IPS-11a (cell line): ENCODE data around the gene DHX35.
A peak's percentile ranks its signal among the peaks of the same experiment; 100 is the strongest.
"Not testable (repeated sequence)": the region's sequence is repeated elsewhere in the genome, so short reads cannot be mapped to it uniquely, and the experiment has no call there.

ENCODE experiments used
- H3K4me3 ChIP-seq: one replicate; pipeline ENCODE4 v1.5.1; 2013; ENCODE audit warnings: low read depth, low read length, control low read depth

The DHX35 gene

DNA sequence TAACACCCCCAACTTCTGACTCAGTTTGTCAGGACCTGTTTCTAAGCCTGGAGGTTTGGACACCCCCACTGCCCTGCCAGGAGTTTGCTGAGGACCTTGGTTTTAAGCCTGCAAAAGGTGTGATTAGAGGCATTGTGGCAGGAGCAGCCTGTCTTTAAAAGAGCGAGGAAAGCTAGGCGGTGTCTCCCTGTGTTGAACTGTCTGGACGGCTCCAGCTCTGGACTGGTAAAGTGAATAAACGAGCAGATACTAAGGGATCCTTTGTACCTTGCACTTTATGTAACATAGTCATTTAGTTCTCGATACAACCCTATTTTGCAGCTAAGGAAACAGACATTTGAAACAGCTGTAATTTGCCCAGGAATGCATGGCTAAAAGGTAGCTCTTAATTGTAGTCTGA is 21.5 kb upstream of the DHX35 start:
- no peak overlapping the region for H3K4me3 ChIP-seq

DNA sequence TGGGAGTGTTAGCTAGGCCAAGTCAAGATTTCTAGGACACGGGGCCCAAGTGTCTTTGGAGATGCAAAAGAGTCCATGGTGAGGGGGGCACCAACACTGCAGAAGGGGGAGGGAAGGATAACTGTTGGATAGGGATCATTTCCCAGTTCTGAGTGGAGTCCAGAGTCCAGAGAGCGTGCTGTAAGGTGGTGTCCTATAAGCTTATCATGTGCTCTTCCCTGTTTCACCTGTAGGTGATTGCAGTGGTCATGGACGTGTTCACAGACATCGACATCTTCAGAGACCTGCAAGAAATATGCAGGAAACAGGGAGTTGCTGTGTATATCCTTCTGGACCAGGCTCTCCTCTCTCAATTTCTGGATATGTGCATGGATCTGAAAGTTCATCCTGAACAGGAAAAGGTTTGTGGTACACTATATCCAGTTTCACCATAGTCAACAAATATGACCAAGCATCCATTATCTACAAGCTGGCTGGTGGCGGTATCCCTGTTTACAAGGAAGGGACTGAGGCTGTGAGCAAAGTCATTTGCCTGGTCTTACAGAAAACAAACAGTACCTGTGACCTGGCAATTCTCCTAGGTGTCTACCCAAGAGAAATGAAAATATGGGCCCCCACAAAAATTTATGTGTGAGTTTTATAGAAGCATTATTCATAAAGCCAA is 20.3 kb upstream of the DHX35 start:
- no peak overlapping the region for H3K4me3 ChIP-seq

DNA sequence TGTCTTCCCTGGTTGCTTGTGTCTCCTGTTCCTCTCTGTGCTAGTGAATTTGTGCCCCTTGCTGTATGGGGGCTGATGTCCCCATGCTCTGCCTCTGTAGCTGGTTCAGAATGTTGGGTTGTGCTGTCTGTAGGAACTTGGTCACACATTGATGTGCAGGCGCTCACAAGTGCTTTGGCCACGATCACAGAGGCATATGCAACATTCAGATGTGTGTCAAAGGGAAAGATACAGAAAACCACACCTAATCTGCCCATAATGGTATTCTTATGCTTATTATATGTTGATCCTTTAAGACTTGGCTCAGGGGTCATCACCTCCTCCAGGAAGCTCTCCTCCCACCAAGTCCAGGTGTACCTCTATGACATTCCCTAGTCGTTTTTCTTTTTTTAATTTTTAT is 17.1 kb upstream of the DHX35 start:
- H3K4me3 ChIP-seq: no peak overlapping the region

DNA sequence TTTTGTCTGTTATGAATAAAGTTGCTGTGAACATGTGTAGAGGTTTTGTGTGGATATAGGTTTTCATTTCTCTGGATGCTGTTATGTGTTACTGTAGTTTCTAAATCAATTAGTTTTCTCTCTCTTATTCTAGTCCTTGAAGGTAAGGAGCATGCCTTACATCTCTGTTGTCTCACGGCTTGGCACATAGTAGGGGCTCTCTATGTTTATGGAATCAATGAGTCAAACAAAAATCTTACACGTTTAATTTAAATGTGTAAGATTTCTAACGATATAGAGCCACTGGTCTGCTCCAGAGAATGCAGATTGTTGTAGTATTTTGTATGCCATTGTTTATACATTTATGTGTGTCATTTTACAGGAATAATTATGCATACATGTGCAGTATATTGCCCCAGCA is 15.3 kb upstream of the DHX35 start:
- H3K4me3 ChIP-seq: no peak overlapping the region

DNA sequence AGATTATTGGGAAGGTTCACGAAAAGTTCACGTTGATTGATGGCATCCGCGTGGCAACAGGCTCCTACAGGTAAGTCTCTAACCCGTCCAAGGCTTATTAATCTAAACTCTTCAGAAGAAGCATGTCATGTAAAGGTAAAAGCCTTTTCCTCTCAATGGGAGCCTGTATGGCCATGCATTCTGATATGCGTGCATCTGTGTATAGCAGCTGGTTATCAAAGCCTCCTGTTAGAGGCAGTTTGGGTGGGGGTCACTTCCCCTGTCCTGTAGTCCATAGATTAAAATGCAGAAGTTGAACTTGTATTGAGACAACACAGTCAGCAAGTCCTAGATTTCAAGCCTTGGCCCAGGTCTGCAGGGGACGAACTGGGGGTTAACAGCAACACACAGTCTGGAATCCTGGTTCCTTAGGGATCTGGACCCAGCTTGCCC is 14.2 kb upstream of the DHX35 start:
- no peak overlapping the region for H3K4me3 ChIP-seq

DNA sequence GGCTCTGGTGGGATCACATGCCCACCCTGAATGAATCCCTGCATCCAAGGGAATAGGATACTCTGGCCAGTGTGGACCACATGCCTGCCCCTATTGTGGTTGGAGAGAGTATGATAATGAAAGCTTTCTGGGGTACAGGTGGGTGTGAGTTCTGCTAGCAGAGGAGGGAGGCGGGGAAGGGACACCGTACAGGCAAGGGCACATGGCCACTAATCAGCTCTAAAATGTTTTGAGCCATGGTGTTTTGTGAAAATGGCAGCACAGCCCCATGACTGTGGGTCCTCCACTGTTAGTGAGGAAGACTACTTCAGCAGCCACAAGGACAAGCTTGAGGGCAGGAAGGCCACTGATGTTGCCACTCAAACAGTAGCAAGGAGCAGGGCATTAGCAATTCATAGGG is 11.9 kb upstream of the DHX35 start:
- H3K4me3 ChIP-seq: no peak overlapping the region

DNA sequence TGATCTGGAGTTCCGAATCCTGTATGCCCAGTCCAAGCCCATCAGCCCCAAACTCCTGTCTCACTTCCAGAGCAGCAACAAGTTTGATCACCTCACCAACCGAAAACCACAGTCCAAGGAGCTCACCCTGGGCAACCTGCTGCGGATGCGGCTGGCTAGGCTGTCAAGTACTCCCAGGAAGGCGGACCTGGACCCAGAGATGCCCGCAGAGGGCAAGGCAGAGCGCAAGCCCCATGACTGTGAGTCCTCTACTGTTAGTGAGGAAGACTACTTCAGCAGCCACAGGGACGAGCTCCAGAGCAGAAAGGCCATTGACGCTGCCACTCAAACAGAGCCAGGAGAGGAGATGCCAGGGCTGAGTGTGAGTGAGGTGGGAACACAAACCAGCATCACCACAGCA is 10.5 kb upstream of the DHX35 start:
- no peak overlapping the region for H3K4me3 ChIP-seq

DNA sequence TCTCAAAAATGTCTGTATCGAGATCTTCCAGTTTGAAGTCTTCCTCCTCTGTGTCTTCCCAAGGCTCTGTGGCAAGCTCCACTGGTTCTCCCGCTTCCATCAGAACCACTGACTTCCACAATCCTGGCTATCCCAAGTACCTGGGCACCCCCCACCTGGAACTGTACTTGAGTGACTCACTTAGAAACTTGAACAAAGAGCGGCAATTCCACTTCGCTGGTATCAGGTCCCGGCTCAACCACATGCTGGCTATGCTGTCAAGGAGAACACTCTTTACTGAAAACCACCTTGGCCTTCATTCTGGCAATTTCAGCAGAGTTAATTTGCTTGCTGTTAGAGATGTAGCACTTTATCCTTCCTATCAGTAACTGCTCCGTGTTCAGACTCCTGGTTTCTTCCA is 10.0 kb upstream of the DHX35 start:
- no peak overlapping the region for H3K4me3 ChIP-seq

DNA sequence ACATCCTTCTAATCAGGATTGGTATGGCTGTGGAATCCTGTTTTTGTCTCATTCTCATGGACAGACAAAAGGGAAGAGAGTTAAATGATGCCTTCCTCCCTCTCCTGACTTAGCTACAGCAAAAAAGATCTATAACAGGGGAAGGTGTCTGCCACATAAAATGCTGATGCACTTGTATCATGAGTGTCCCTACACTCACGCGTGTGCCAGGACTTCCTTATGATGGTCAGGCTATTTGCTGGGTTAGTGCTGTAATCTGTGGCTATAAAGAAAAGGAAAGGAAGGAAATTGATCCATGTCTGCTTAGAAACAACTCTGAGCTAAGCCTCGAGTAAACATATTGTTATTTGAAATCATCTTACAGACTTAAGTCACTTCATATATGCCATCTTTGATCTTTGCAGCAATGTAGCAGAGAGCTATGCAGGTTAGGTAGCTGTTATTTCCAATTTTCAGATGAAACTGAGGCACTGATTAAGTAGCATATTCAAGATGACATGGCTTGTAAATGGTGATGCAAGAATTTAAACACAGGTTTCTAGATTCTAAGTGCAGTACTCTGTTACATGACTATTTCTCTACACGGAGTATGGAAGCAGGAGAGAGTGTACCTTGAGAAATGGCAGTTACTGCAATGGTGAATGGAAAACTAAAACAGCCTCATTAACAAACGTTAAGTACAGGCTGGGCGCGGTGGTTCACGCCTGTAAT is 8.4 kb upstream of the DHX35 start:
- H3K4me3 ChIP-seq: no peak overlapping the region

DNA sequence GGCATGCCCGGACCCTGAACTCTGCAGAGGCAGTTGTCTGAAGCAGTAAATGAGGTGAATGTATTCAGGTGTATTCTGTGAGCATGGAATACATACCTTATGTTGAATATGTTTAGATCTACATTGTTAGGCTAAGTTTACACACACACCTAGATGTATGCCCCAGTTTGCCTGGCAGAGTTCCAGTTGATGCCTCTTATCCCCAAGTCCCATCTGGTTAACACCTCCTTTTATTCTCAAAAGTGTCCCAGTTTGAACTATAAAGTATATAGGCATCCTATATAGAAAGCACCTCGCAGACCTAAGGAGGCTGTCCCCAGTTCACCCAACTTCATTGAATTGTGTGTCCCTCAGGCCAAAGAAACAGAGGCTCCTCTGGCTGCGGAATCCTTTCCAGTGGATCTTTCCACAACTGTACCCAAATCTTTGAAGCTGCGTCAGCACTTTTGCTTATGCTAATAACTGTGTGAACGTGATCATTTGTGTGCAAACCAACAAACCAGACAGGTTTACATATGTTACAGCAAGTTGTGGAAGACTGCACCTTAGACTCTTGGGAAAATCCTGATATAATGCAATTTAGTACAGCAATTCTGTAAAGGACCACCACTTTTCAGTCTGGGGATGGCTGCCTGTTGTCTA is 4.8 kb upstream of the DHX35 start:
- H3K4me3 ChIP-seq: no peak overlapping the region

DNA sequence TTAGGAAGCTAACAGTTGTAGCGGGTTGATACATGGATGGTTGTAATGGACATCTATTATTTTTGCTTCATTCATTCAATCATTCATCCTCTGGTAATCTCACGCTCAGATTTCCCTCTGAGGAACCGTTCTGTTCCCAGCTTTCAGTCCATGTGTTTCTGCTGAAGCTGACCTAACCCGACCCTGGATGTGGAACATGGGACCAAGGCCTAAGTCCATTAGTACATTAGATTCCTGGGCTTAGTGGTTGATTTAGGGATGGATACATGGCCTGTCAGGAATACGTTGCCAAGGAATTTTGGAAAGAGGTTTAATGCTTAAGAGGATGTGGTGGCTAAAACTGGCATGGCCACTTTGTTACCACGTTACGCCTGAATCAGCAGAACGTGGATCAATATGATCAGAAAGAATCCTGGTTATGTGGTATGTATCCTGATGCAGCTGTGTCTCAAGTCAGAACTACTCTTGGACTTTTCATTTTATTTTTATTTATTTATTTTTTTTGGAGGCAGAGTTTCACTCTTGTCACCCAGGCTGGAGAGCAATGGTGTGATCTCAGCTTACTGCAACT is 4.1 kb upstream of the DHX35 start:
- no peak overlapping the region for H3K4me3 ChIP-seq

DNA sequence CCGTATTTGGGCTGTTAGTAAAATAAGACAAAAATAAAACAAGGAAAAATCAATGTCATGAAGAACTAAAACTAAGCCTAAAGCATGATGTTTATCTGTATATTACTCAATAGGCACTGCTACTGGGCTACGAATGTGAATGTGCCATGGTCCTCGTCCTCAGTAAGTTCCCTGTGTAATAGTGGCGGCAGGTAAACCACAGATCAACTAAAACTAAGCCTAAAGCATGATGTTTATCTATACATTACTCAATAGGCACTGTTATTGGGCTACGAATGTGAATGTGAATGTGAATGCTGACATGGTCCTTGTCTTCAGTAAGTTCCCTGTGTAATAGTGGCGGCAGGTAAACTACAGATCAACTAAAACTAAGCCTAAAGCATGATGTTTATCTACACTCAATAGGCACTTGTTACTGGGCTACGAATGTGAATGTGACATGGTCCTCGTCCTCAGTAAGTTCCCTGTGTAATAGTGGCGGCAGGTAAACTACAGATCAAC is 1.9 kb upstream of the DHX35 start:
- not testable (repeated sequence) for H3K4me3 ChIP-seq

DNA sequence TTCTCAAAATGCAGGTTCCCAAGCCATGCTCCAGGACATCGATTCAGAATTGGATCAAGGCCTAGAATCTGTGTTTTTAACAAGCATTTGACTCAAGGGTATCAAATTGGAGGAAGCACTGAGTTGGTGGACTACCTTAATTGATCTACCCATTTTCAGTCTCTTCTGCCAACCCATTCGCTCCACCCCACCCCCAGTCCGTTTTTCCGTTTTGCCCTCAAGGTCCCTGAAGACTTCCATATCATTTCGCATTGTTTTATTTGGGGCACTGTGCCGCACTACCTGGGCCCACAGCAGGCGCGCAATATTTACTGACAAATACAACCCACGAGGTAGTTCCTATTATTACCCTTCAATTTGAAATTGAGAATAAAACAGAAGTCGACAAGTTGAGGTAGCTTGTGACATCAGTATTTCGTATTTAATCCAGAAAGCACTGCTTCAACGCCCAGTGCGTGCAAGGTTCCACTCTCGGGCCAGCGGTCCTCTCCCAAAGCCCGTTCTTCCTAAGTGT is 557 bp upstream of the DHX35 start:
- peak overlapping the region; percentile 98 for H3K4me3 ChIP-seq

DNA sequence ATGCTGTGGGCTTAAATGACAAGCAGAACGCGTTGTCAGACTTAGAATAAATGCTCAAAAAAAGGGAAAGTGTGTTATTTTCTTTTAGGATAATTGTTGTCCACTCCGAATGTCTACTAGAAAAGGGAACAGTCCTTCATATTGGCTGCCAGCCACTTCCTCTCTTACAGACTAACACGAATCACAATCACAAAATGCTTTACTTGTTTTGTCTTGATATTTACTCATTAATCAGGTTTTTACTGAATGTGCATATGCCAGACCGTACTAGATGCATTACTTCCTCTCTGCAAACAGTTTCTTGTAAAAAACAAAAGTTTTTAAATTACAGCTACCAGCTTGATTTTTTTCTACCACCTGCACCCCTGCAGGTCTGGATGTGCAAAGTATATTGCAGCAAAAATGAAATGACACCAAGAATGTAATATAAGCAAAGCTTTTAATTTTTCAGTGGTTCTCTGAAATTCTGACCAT is 821 bp downstream of the DHX35 start:
- peak overlapping the region; percentile 98 for H3K4me3 ChIP-seq

DNA sequence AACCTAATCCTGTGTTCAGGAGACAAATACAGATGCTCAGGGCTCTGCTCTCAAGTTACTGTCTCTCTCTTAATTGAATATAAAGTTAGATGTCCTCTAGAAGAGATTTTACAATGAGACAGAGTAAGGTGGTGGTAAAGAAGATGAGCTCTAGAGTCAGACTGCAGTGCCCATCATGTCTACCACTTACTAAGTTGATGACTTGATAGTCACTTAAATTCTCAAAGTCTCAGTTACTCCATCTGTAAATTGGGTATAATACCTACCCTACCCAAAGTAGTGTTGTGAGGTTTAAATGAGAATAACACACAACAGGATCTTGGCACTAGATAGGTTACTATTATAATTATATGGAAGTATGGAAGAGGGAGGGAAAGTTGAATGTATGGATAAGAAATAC is 1.6 kb downstream of the DHX35 start:
- no peak overlapping the region for H3K4me3 ChIP-seq

DNA sequence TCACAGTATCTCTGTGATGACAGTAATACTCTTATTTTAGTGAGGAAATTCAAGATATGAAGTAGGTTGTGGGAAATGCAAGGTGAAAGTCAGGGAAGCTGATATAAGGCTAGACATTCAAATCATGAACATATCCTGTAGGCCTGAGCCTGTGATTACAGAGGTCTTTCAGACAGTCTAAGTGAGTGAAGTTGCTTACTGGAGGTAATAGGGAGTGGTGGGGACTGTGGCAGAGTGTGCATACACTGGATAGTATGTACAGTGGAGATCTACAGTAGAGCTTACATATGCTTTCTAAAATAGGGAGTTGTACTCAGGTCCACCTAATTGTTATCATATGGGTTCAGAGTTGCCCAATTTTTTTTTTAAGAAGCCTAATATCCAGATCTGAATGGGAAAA is 3.1 kb downstream of the DHX35 start:
- H3K4me3 ChIP-seq: no peak overlapping the region

DNA sequence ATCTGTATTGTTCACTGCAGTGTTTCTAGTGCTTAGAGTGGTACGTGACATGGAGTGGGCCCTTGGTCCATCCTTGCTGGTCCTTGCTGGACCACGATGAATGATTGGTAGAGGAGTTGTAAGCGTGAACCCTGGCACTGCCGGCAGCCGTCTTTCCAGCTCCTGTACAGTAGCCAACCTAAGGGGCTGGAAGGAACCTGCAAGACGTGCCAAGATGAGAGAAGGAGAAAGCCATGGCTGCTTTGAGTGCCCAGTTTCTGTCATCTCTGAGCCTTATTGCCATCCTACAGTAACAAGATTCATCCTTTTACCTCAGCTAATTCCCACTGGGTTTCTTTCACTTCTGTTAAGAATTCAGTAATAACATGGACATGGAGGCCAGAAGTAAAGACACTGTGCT is 5.9 kb downstream of the DHX35 start:
- no peak overlapping the region for H3K4me3 ChIP-seq

DNA sequence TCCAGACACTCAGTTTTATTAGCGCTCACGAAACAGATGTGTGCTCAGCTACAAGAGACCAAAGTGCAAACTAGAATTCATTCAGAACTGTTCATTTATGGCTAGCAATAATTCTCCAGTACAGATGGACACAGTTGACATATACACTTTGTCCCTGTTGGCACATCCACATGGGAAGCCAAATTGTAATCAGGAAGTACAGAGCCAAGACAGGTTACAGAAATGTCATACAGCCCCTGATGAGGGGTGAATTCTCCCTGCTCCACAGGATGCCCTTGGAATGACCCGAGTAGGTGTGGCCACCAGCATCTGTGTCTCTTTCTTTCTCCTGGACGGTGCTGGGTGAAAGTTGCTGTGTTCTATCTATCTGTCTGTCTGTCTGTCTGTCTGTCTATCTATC is 7.6 kb downstream of the DHX35 start:
- H3K4me3 ChIP-seq: no peak overlapping the region

DNA sequence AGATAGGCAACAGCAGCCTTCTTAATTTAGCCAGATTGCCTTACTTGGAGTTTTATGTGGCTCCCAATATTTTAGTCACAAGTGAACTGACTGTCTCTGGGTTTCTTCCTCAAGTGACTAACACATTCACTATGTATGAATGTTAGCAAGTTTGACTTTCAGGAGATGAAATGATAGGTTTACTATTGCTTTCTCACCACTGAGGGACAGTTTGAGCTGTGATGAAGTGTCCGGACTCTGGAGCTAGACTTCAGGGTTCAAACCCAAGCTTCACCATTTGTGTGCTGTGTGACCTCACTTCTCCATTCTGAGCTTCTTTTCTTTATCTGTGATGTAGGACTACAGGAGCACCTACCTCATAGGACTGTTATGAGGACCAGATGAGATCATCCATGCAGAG is 8.2 kb downstream of the DHX35 start:
- H3K4me3 ChIP-seq: no peak overlapping the region

DNA sequence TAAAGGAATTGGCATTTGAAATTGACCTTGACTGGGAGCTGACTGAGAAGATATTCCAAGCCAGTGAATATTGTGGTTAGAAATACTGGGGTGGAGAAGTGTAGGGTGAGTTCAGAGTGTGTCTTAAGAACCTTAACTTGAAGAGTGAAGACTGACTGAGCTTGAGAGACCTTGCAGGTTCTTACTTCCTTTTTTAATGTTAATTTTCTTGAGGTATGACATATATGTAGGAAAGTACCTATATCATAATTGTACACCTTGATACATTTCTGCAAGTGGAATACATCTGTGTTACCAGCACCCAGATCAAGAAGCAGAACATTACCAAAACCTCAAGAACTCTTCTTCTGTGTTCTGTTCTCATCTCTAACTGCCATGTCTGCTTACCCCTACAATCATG is 11.0 kb downstream of the DHX35 start:
- no peak overlapping the region for H3K4me3 ChIP-seq

DNA sequence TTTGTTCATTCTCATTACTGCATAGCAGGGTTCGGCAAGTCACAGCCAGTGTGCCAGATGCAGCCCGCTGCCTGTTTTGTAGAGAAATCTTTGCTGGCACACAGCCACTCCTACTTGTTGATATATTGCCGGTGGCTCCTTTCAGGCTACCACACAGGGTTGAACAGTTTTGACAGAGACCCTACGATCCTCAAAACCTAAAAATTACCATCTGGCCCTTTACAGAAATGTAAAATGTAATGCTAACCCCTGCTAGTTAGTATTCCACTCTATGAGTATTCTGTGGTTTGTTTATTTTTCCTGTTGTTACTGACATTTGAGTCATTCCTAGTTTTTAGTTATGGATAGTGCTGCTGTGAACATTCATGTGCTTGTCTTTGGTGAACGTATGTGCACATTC is 11.5 kb downstream of the DHX35 start:
- no peak overlapping the region for H3K4me3 ChIP-seq
